ENCODE measurements around the gene TSC22D1.

- TF ChIP-seq CTCF (conservative IDR thresholded peaks at IDR 0.05; ENCODE audit: low read length) (no peak), EZH2phosphoT487 (IDR thresholded peaks at IDR 0.05; ENCODE audit: borderline replicate concordance) (no peak)
Measured at GRCh38 chr13:44429311-44429710, 146.8 kb downstream of the TSC22D1 start.
